Heart left ventricle (tissue), 16 donors: Measurements from ENCODE around the gene LAG3. TPM values are rescaled to one million over a fixed set of nuclear protein-coding genes. Genes with fewer than 3 reads are reported as not detected.

ENCODE experiments used
- ATAC-seq, 4 donors: fragments of 200-7000 bp; cut with Tn5 transposase; one replicate each; pipeline ENCODE4 v1.9.1; 2020 to 2022; ENCODE audit warnings: moderate library complexity in 4 of 4, mild to moderate bottlenecking in 3 of 4, moderate number of reproducible peaks in 1 of 4
- DNase-seq, 5 donors: peaks; one replicate each; pipeline ENCODE4 v3.0.0-alpha.2; 2020
- H3K27ac ChIP-seq, 12 donors: fragments of 200-600 bp; sonication (generic) in 4 of 12; one replicate each; pipeline versions ENCODE4 v1.5.0 to v1.8.0; 2016 to 2022; ENCODE audit warnings: mild to moderate bottlenecking in 2 of 12
- H3K27me3 ChIP-seq, 9 donors: fragments of 200-600 bp; sonication (generic) in 2 of 9; one replicate each; pipeline versions ENCODE4 v1.5.1 to v1.8.0; 2016 to 2022; ENCODE audit warnings: mild to moderate bottlenecking in 3 of 9
- H3K36me3 ChIP-seq, 9 donors: fragments of 200-600 bp; sonication (generic) in 2 of 9; one replicate each; pipeline versions ENCODE4 v1.5.0 to v1.8.0; 2018 to 2022; ENCODE audit warnings: mild to moderate bottlenecking in 2 of 9
- H3K4me1 ChIP-seq, 12 donors: fragments of 200-600 bp; sonication (generic) in 4 of 12; one replicate each; pipeline versions ENCODE4 v1.5.0 to v1.8.0; 2016 to 2022; ENCODE audit warnings: mild to moderate bottlenecking in 3 of 12
- H3K4me3 ChIP-seq, 12 donors: fragments of 200-600 bp; sonication (generic) in 4 of 12; one replicate each; pipeline versions ENCODE4 v1.5.0 to v1.8.0; 2017 to 2022; ENCODE audit warnings: mild to moderate bottlenecking in 9 of 12, moderate library complexity in 4 of 12
- H3K9me3 ChIP-seq, 12 donors: fragments of 200-600 bp; sonication (generic) in 4 of 12; one replicate each; pipeline versions ENCODE4 v1.5.0 to v1.8.0; 2016 to 2022; ENCODE audit warnings: mild to moderate bottlenecking in 1 of 12
- POLR2A ChIP-seq, 2 donors: fragments of 450-650 bp; IDR thresholded peaks; one replicate each; pipeline ENCODE4 v1.6.1; 2017; ENCODE audit warnings: antibody characterized with exemption in 2 of 2, mild to moderate bottlenecking in 2 of 2, moderate library complexity in 2 of 2
- WGBS, 4 donors: extraction: QIAGEN DNeasy Blood & Tissue Kit in 2 of 4; methylation state at CpG; one replicate each; pipeline versions ENCODE4 v1.1.5 to v1.1.7; 2013 to 2018; 5-methylcytosine and 5-hydroxymethylcytosine counted together
- intact Hi-C, 10 donors: fragments of 100-400 bp; cut with DNase I; formaldehyde crosslinking; loops; one replicate each; pipeline versions ENCODE4 v1.11.1 to v1.14.2; 2022
- polyA plus RNA-seq, 2 donors: library from polyadenylated mRNA; stranded (reverse); fragments of 200-250 nt; gene quantifications; one replicate each; pipeline ENCODE4 v1.2.3, GENCODE V29; 2013
- total RNA-seq, 9 donors: library from RNA; depleted of rRNA in 2 of 9; stranded (reverse); fragments of >200 nt in 2 of 9; fragmentation: NEBNext Ultra II Directional in 3 of 9; extraction: Animal tissue kit (Norgen Biotek cat#: 25700) in 3 of 9; gene quantifications; one replicate each; pipeline versions ENCODE4 v1.1.0 to v1.2.4, GENCODE V29; 2016 to 2023
- TF ChIP-seq, protein P1 (sequence below), 12 donors: fragments of 200-600 bp; sonication (generic) in 4 of 12; IDR thresholded peaks; one replicate each; pipeline versions ENCODE4 v1.5.0 to v1.8.0; 2018 to 2022; ENCODE audit warnings: antibody characterized with exemption in 12 of 12, mild to moderate bottlenecking in 5 of 12
- donor health status: ischemic (EF 13 %, LVEDD 7.1; RV severe dilation, severe dysfunction).
- donor health status: healthy with polysubstance abuse.
- donor health status: DM: no; HTN: yes; CAD: no.
- donor health status: DM: no; HTN: no; CAD: no.
- donor health status: ischemic (EF 25% LVEDD 6.9; RV normal size, moderate dysfunction).
- donor health status: ischemic (EF 25% LVEDD 5.7; RV mildly dilated, moderate dysfunction).
- donor health status: healthy.
- donor health status: DM: yes; HTN: yes; CAD: no.
- donor health status: ischemic (EF 35%, LVEDD 5.7; RV mildly dilated, moderate dysfunction).
- donor health status: nonischemic (EF 11% LVEDD 7.7; RV severe dilation, severe dysfunction).
- donor health status: DM: yes; HTN: yes; CAD: no.
- donor health status: PGD.
- donor health status: ischemic (EF 29% LVEDD 5.4; RV normal size, mild dysfunction).
- donor health status: nonischemic (EF 23%, LVEDD 6.1; RV moderate dilation, normal function).

The LAG3 gene
- total and polyA plus RNA-seq, 11 donors = 0.03 to 1.5 (median 0.34) TPM; not detected in 4

GRCh38 chr12:6783828-6784227 is 11.5 kb downstream of the LAG3 start:
- Histone ChIP-seq H3K36me3 (no peaks in the 10 kb centered on the region), H3K4me1 (peaks cover 0 to 36% (median 6%) of the 10 kb centered on the region in 12 donors), H3K27me3 (no peaks in the 10 kb centered on the region), H3K27ac (no peak overlapping the region), H3K9me3 (no peaks in the 10 kb centered on the region), H3K4me3 (no peak overlapping the region)
- WGBS, 4 donors = 92 to 94% (median 93%) methylated on average over 9 of the region's 9 CpGs
- ATAC-seq (no peak), DNase-seq (no peak)
- TF ChIP-seq, protein P1, sequence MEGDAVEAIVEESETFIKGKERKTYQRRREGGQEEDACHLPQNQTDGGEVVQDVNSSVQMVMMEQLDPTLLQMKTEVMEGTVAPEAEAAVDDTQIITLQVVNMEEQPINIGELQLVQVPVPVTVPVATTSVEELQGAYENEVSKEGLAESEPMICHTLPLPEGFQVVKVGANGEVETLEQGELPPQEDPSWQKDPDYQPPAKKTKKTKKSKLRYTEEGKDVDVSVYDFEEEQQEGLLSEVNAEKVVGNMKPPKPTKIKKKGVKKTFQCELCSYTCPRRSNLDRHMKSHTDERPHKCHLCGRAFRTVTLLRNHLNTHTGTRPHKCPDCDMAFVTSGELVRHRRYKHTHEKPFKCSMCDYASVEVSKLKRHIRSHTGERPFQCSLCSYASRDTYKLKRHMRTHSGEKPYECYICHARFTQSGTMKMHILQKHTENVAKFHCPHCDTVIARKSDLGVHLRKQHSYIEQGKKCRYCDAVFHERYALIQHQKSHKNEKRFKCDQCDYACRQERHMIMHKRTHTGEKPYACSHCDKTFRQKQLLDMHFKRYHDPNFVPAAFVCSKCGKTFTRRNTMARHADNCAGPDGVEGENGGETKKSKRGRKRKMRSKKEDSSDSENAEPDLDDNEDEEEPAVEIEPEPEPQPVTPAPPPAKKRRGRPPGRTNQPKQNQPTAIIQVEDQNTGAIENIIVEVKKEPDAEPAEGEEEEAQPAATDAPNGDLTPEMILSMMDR (IDR thresholded peaks at IDR 0.05) = no peak
- no peak for TF ChIP-seq POLR2A (IDR thresholded peaks at IDR 0.05)
- intact Hi-C loops = no loop called here

- peaks cover 0 to 36% (median 3%) of the 10 kb centered on the region in 12 donors for H3K4me1 ChIP-seq
- H3K27ac ChIP-seq = no peak overlapping the region
- H3K27me3 ChIP-seq = no peaks in the 10 kb centered on the region
- no peak for DNase-seq
- TF ChIP-seq POLR2A (IDR thresholded peaks at IDR 0.05) = no peak
- TF ChIP-seq, protein P1 (IDR thresholded peaks at IDR 0.05) = no peak
- WGBS, 4 donors = 82 to 95% (median 94%) methylated on average over 5 of the region's 5 CpGs
- intact Hi-C loops = no loop called here
- no peaks in the 10 kb centered on the region for H3K36me3 ChIP-seq
- no peak overlapping the region for H3K4me3 ChIP-seq
- H3K9me3 ChIP-seq = no peaks in the 10 kb centered on the region
- ATAC-seq = no peak
Observed at GRCh38 chr12:6784296-6784695, 12.0 kb downstream of the LAG3 start.

DNA sequence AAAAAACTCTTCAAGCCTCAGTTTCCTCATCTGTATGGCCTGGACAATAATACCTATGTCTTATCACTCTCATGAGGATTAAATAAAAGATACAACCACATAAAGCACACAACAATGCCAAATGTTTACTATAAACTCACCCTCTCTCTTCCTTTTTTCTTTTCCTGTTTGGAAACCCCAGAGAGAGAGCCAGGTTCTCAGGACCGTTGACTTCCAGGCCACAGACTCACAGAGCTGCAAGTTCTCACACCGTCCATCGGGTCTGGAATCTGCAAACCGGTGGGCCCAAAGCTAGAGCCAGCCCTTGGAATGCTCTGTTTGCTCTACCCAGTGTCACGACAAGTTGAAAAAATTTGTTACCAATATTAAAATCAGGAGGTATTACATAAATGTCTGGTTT is 12.4 kb downstream of the LAG3 start:
- WGBS, 4 donors = 56 to 76% (median 71%) methylated on average over 5 of the region's 5 CpGs
- intact Hi-C loops = no loop called here
- Histone ChIP-seq H3K27me3 (no peaks in the 10 kb centered on the region), H3K4me1 (peaks cover 0 to 36% (median 2%) of the 10 kb centered on the region in 12 donors), H3K4me3 (no peak overlapping the region), H3K36me3 (no peaks in the 10 kb centered on the region), H3K27ac (no peak overlapping the region), H3K9me3 (no peaks in the 10 kb centered on the region)
- ATAC-seq (no peak), DNase-seq (no peak)
- TF ChIP-seq, protein P1 (IDR thresholded peaks at IDR 0.05) = no peak
- no peak for TF ChIP-seq POLR2A (IDR thresholded peaks at IDR 0.05)

GRCh38 chr12:6786416-6787094 is 14.2 kb downstream of the LAG3 start:
- WGBS, 4 donors = 55 to 75% (median 60%) methylated on average over 9 of the region's 9 CpGs
- Histone ChIP-seq H3K9me3 (no peaks in the 10 kb centered on the region), H3K36me3 (no peaks in the 10 kb centered on the region), H3K4me1 (peaks cover 0 to 40% (median 2%) of the 10 kb centered on the region in 12 donors), H3K4me3 (no peak overlapping the region), H3K27ac (peak overlapping the region in 3 of 12 donors; percentile 8 to 65 (median 35)), H3K27me3 (no peaks in the 10 kb centered on the region)
- TF ChIP-seq, protein P1 (IDR thresholded peaks at IDR 0.05) = no peak
- TF ChIP-seq POLR2A (IDR thresholded peaks at IDR 0.05) = no peak
- intact Hi-C loops = no loop called here
- no peak for ATAC-seq
- no peak for DNase-seq
